HG02571 (cell line): ENCODE measurements around the gene FAM120A.
"Not testable (repeated sequence)": the region's sequence is repeated elsewhere in the genome, so short reads cannot be mapped to it uniquely, and the experiment has no call there.

Experiments
- ATAC-seq: cut with Tn5 transposase; IDR thresholded peaks from one replicate; pipeline ENCODE4 v1.9.1; 2021; ENCODE audit warnings: mild to moderate bottlenecking, moderate library complexity; ENCODE audit not compliant: unreplicated experiment

FAM120A gene

GRCh38 chr9:93450945-93451815 is at the start of gene FAM120A:
Gene FAM120A, plus strand, starts transcription at chr9:93451685. Its CDS starts 231 bp downstream, at chr9:93451916.
- ATAC-seq, result peak; percentile 48

- ATAC-seq, result no peak
These were observed 45.1 kb upstream of the FAM120A start for GRCh38 chr9:93406371-93406770.

GRCh38 chr9:93413530-93413929 is 38.0 kb upstream of the FAM120A start:
- ATAC-seq, result no peak

- ATAC-seq, result no peak
These were observed 36.3 kb upstream of the FAM120A start for GRCh38 chr9:93415176-93415690.

- no peak for ATAC-seq
These were observed 34.8 kb upstream of the FAM120A start for GRCh38 chr9:93416530-93417235.

- no peak for ATAC-seq
These were observed 33.9 kb upstream of the FAM120A start for GRCh38 chr9:93417538-93417937.

- ATAC-seq, result no peak
These were observed 32.5 kb upstream of the FAM120A start for GRCh38 chr9:93419023-93419422.

- no peak for ATAC-seq
These were observed 28.4 kb upstream of the FAM120A start for GRCh38 chr9:93422977-93423616.

- no peak for ATAC-seq
These were observed 23.7 kb upstream of the FAM120A start for GRCh38 chr9:93427655-93428379.

- ATAC-seq, result no peak
These were observed 19.9 kb upstream of the FAM120A start for GRCh38 chr9:93431539-93432105.

- no peak for ATAC-seq
These were observed 18.5 kb upstream of the FAM120A start for GRCh38 chr9:93432964-93433363.

GRCh38 chr9:93434056-93434455 is 17.4 kb upstream of the FAM120A start:
- no peak for ATAC-seq

GRCh38 chr9:93435386-93435785 is 16.1 kb upstream of the FAM120A start:
- no peak for ATAC-seq

- ATAC-seq, result no peak
These were observed 15.3 kb upstream of the FAM120A start for GRCh38 chr9:93436218-93436617.

GRCh38 chr9:93436655-93437407 is 14.7 kb upstream of the FAM120A start:
- no peak for ATAC-seq

- ATAC-seq, result no peak
These were observed 13.5 kb upstream of the FAM120A start for GRCh38 chr9:93437996-93438395.

GRCh38 chr9:93439301-93439700 is 12.2 kb upstream of the FAM120A start:
- not testable (repeated sequence) for ATAC-seq

- no peak for ATAC-seq
These were observed 10.4 kb upstream of the FAM120A start for GRCh38 chr9:93440896-93441580.

GRCh38 chr9:93446073-93446472 is 5.4 kb upstream of the FAM120A start:
- ATAC-seq, result no peak
